CD4-positive, alpha-beta T cell treated with Interleukin-17A for 1 hour (primary cell): ENCODE data around the gene KDM4E.
A peak's percentile ranks its signal among the peaks of the same experiment; 100 is the strongest.

Source experiments
- DNase-seq: peaks from one replicate; pipeline ENCODE4 v3.0.0-alpha.2; 2020

KDM4E gene

DNA sequence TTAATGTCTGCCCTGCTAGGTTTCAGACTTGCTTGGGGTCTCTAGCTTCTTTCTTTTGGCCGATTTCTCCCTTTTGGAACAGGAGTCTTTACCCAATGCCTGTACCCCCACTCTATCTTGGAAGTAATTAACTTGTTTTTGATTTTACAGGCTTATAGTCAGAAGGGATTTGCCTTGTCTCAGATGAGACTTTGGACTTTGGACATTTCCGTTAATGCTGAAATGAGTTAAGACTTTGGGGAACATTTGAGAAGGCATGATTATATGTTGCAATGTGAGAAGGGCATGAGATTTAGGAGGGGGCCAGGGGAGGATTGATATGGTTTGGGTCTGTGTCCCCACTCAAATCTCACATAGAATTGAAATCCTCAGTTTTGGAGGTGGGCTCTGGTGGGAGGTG lies 29.3 kb downstream of the KDM4E start:
- DNase-seq: no peak

DNA sequence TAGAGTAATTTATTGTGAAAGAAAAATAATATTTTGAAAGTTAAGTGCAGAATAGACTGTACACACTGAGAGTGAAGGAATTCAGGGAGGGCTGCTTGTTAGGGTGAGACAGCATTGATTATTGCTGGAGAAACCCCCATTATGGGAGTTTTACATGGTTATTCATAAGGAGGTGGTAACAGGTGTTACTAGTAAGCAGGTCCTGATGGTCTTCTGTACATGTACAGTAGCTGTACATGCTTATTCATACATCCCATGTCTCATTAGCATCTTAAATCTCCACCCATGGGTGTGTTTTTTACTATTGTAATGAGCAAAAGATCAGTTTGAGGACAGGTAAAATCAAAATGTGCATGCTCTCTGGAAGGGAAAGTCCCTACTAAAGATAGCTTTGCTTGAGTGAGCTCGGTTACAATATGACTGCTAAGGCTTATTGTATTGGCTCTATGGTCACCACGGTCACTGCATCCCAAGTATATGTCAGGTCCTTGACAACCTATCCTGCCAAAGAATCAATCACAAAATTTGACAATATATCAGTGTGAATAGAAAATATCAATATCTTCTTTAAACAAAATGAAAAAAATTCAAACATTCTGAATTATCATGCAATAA lies 30.3 kb downstream of the KDM4E start:
- no peak for DNase-seq

DNA sequence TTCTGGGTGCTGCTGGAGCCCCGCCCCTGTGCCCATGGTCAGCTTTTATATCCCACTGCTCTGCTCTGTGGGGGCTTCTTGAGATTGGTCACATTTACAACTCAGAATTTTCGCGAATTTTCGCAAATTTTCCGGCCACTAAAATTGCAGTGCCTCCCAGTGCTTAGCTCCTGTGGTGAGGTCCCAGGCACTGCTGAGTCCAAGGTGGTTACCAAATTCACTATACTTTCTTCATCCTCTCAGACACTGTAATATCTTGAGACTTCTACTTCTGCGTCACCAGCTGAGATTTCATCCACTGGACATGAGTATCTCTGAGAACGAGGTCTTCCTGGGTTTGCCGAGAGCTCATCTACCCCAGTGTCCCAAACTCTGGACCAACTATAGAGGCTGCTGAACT lies 32.9 kb downstream of the KDM4E start:
- no peak for DNase-seq

DNA sequence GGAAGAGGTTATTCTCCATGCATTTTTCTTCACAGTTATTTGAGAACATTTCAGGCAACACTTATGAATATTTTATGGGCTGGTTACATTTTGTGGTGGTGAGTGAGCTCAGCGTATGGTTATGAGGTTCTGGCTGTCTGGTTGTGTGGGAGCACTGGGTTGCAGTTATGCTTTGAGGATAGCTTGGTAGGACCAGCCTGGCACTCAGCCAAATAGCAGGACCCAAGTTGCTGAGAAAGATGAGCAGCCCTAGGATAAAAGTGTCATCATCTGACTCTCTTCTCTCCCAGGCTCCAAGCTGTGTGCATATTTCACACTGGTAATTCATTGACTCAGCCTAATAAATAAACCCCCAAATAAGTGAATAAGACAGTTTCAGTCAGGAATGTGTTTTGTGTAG lies 33.6 kb downstream of the KDM4E start:
- no peak for DNase-seq

DNA sequence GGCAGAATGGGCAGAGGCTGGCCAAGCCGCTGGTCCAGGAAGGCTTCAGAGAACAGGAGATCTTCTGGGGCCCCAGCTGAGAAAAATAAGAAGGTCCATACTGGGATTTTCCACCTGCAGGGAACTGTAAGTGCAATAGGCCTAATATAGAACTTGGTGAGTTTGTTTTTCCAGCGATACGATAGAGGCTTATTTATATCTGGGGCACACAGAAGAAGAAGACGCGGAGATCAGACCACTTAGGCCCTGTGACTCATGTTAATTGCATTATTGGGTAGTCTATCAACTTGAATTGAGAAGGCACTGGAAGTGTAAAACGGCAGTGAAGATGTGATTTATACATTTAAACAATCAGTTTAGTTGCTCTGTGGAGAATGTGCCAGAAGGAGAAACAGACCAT lies 34.0 kb downstream of the KDM4E start:
- DNase-seq: no peak

DNA sequence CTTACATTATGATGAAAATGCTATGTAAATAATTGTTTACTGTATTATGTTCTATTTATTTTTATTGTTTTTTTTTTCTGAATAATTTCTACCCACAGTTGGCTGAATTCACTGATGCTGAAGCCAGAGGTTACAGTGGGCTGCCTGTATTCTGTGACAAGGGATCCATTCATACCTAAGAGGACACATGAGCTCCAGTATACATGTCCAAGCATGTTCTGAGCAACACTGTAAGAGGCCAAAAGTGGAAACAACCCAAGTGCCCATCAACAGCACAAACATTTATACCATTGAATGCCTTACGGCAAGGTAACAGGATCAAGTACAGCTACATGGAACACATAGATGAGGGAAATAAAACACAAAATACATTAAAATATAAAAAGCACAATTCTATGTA lies 40.3 kb downstream of the KDM4E start:
- no peak for DNase-seq

DNA sequence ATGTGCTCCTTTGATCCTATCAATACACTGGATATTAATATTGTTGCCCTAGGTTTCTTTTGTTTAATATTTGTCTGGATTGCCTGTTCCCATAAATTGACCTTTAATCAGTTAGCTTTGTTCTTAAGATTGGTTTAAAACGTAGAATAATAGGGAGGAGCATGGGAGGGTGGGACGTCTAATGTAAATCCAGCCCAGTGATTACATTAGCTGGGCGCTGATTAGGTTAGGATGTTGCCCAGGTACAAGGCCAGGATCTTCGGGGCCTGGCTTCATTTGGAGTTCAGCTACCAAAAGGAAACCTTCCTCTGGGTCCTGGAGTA lies 41.6 kb downstream of the KDM4E start, which contains the start of gene SRSF8:
Gene SRSF8 (plus strand): TSS at position 204 of the 323 bp plus-strand sequence. CDS start 308 bp downstream, outside the sequence.
- DNase-seq: no peak

DNA sequence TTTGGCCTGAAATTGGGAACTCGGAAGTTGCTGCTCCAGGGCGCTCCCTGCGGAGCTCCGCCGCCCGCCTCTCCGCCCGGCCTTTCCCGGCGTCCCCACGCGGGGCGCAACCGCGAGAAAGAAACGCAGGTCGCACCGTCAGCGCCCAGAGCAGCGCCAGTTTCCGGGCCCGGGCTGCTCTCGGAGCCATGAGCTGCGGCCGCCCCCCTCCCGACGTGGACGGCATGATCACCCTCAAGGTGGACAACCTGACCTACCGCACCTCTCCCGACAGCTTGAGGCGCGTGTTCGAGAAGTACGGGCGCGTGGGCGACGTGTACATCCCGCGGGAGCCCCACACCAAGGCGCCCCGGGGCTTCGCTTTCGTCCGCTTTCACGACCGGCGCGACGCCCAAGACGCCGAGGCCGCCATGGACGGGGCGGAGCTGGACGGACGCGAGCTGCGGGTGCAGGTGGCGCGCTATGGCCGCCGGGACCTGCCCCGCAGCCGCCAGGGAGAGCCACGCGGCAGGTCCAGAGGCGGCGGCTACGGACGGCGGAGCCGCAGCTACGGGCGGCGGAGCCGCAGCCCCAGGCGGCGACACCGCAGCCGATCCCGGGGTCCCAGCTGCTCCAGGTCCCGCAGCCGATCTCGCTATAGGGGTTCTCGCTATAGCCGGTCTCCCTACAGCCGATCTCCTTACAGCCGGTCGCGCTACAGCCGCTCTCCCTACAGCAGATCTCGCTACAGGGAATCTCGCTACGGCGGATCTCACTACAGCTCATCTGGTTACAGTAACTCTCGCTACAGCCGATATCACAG lies 42.2 kb downstream of the KDM4E start:
- peak; percentile 76 for DNase-seq

DNA sequence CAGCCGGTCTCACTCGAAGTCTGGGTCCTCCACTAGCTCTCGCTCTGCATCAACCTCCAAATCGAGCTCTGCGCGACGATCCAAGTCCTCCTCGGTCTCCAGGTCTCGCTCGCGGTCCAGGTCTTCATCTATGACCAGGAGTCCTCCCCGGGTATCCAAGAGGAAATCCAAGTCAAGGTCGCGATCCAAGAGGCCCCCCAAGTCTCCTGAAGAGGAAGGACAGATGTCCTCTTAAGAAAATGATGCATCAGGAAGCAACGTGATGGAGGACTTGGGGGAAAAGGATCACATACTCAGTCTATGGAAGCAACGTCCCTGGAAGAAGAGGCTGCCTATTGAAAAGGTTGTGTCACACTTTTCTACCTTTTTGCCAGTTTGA lies 42.8 kb downstream of the KDM4E start:
- DNase-seq: no peak

DNA sequence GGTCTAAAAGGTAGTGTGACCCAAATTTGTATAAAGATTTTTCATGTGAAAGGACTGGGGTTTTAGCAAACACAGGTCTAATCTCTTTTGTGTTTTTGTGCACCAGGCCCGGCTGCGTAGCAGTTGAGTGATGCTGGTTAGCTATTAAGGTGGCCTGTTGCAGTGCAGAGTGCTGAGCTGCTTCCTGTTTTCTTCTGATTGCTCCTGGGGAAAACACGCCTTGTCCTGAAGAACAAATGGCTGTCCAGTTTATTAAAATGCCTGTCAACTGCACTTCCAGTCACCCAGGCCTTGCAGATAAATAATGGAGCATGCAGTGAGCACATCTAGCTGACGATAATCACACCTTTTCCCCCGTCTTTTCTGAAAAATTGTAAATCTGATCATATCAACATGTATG lies 43.5 kb downstream of the KDM4E start:
- DNase-seq: peak; percentile 91

DNA sequence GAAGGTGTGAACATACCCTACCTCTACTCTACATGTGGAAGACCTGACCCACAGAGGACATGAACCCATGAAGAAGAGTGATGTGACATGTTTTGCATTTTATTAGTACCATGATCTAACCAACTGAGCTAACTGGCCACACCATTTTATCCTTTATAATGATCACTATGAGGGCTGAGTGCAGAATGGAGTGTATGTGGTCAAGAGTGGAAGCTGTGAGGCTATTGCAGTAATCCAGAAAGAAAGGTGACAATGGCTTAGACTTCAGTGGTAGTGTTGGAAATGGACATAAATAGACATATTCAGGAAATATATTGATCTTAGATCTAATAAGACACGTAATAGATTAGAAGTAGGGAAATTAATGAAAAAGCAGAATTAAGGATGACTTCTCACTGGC lies 45.4 kb downstream of the KDM4E start:
- DNase-seq: no peak

DNA sequence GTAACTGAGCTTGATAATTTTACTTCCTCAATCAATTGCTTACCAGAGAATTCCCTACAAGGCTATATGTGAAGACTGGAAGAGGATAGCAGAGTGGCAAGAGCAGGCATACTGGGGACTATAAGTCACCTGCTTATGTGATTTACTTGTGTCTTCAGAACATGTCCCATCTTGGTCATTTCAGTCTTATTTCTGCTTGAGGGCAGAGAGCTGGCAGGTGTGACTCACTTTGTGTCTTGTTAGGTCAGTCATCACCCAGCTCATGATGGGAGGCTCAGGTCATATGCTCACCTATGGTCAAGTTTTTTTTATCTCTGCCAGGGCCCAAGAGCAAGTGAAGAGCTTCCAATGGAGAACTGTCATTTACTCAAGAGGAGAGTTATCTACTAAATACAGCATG lies 47.9 kb downstream of the KDM4E start:
- DNase-seq: no peak

DNA sequence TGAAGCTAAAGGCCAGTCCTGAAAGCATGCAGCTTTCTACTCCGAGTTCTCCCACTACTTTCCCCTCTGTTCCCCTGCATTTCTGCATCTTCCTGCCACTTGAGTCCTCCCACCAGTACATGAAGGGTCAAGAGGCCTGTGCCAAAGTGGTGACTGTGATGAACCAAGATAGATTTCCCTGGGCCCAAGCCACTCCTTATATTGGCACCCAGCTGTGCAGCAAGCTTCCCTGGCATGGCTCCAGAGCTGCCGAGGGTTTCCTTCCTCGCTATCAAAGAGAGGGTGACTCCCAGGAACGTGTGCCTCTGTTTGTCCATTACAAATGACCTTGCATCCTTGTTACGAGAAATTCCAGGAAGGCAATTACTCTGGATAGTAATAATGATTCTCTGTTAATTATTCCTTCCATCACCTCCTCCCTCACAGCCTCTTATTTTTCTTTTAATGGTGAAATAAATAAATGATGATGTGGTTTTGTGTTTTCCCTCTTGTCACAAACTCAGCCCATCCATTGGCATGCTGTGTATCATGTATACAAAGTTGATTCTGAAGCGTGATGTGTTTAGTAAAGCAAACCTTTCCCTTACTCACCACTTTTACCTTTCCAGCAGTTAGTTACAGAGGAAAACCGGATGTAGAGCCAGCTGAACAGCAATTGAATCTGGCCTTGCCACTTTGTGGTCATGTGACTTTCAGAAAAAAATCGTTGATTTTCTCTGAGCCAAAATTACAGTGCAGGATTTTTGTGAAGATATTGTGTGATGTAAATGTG lies 49.9 kb downstream of the KDM4E start:
- DNase-seq: no peak

DNA sequence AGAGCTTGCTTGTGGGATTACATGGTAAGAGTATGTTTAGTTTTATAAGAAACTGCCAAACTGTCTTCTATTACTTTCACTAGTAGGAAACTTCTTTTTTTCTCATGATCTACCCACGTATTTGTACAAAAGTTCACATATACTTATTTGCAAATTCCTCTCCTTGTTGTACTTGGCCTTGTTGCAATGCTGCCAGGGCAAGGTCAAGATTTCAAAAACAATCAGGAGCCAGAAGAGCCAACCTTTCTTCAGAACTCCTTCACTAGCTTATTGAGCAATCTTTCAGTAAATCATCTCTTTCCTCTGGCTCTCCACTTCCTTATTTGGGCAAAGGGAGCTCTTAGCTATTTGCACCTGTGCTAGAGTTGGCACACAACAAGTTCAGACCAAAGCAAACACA lies 51.4 kb downstream of the KDM4E start:
- no peak for DNase-seq

DNA sequence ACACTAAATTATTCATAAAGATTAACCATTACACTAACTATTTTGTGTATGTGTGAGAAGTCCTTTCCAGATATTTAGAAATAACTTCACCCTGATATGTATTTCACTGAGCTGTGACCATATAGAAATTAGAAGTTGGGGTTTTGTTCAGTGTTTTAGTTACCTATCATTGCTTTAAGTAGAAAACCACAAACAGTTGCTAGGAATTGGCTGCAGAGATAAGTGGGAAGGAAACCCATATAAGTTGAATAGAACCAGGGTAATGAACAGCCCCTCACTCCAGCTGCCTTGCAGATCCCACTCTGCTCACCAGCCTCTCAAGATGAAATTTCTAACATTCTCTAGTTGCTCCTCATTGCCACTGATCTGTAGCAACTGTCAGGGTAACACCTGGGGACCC lies 51.9 kb downstream of the KDM4E start:
- DNase-seq: no peak
